Fibroblast of the aortic adventitia (primary cell): ENCODE measurements around the gene BAIAP3. TPM values are rescaled to one million over a fixed set of nuclear protein-coding genes. Genes with fewer than 3 reads are reported as not detected.

ENCODE experiments used
- DNase-seq: peaks from one replicate; pipeline ENCODE4 v3.0.0-alpha.2; 2010; ENCODE audit warnings: low read depth
- H3K4me3 ChIP-seq: 2 replicates; pipeline ENCODE4 v1.5.1; 2011; ENCODE audit warnings: low read depth, mild to moderate bottlenecking, control low read depth, low read length, moderate library complexity
- total RNA-seq: library from RNA; depleted of rRNA; stranded (reverse); fragments of >200 nt; gene quantifications from 2 replicates; pipeline ENCODE4 v1.2.3, GENCODE V29; 2012; ENCODE audit warnings: low replicate concordance
- TF ChIP-seq, protein P1 (sequence below): IDR thresholded peaks from 2 replicates; pipeline ENCODE4 v1.5.1; 2011; ENCODE audit warnings: mild to moderate bottlenecking, low read length, control low read depth, inconsistent platforms; ENCODE audit not compliant: insufficient read depth

Gene BAIAP3
- total RNA-seq, 1 donor = 0.09 TPM

DNA sequence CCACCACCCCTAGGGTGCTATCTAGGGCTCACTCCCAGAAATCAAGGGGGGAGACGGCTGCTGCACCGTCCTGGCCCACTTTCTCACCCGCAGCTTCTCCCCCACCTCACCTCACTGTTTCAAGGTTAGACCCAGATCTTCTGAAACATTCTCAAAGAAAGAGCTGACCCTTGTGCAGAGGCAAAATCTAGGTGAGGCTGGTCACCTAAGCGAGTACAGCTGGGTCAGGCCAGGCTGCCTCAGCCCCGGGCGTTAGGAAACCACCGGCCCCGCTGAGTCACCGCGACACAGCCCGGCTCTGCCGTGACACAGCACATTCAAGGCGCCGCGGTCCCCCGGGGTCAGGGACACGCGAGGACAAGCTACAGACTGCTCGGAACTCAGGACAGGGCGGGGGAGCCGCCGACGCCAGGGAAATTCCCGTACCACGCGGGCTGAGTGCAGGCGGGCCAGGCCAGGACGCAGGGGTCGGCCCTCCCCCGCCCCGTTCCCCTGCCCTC is 45.4 kb downstream of the BAIAP3 start:
- TF ChIP-seq, protein P1, sequence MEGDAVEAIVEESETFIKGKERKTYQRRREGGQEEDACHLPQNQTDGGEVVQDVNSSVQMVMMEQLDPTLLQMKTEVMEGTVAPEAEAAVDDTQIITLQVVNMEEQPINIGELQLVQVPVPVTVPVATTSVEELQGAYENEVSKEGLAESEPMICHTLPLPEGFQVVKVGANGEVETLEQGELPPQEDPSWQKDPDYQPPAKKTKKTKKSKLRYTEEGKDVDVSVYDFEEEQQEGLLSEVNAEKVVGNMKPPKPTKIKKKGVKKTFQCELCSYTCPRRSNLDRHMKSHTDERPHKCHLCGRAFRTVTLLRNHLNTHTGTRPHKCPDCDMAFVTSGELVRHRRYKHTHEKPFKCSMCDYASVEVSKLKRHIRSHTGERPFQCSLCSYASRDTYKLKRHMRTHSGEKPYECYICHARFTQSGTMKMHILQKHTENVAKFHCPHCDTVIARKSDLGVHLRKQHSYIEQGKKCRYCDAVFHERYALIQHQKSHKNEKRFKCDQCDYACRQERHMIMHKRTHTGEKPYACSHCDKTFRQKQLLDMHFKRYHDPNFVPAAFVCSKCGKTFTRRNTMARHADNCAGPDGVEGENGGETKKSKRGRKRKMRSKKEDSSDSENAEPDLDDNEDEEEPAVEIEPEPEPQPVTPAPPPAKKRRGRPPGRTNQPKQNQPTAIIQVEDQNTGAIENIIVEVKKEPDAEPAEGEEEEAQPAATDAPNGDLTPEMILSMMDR = no peak
- H3K4me3 ChIP-seq = peak overlapping the region; percentile 63
- DNase-seq = peak; percentile 55

DNA sequence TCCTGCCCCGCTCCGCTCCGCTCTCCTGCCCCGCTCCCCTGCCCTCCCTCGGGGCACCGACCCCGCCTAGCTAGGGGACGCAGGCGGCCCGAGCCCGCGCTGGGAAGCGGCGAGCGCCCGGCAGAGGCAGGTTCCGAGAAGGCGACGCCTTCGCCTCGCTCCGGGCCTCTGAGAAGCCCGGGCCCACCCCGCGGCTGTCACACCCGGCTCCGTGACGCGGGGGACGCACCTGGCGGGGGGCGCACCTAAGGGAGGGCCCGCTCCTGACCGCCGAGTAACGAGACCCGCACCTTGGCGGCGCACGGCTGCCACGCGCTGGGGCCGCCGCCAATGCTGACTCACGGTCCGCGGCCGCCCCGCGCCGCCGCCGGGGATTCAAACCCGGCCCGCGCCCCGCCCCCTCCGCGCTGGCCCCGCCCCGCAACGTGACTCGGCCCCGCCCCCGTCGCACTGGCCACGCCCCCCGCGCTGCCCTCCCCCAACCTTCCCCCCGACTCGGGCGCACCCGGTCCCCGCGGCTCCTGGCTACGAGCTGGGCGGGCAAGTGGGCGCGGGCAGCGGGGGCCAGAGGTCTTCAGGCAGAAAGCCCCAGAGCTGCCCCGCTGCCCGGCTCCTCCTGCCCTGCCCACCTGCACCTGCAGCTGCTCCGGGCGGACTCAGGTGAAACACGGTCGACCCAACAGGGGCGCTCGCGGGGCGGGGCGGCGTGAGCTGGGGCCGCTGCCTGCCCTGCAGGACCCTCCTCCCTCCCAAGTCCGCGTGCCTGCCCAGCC is 46.0 kb downstream of the BAIAP3 start:
- TF ChIP-seq, protein P1 = no peak
- DNase-seq = peak; percentile 31
- peak overlapping the region; percentile 63 for H3K4me3 ChIP-seq

DNA sequence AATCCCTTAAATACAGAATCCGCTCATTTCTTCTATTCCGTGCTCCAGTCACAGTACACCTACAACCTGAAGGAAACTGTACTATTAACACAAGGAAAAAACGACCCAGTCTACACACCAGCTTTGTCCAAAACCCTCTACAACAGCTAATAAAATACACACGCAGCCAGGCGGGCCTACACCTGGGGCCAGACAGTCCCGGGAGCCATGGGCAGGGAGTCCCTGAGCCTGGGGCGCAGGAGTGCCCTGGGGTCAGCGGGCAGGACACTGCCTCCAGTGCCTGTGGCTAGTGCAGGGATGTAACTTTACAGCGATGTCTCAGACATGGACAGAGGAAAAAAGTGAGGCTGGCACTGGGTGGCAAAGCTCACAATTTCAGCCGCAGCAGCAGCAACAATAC is 46.8 kb downstream of the BAIAP3 start:
- H3K4me3 ChIP-seq = no peak overlapping the region
- TF ChIP-seq, protein P1 = no peak
- DNase-seq = no peak

DNA sequence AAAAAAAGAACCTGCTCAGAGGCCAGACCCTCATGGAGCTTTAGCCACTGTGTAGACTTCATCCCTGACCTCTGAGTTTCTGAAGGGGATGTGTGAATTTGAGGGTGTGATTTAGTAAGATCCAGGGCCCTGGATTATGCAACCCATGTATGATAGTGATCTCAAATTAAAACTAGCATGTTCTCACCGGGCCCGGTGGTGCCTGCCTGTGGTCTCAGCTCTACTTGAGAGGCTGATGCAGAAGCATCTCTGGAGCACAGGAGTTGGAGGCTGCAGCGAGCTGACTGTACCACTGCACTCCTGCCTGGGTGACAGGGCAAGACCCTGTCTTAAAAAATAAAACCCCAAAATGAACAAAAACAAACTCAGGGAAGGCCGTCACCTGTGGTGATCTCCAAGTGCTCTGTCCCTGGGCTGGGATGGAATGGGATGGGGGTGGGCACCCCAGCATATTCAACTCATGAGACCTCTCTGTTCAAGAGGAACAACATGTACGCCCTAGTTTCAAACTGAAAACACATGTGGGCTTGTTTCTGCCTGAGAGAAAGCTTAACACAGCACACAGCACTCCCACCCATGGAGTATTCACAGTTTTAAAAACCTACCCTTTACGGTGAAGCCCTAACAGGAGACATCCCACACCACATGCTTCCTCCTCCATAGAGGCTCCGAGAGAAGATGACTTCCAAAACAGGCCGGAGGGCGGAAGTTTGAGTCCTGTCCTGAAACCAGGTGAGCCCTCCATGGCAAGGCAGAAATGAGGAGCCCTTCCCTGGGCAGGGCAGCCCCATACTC is 48.4 kb downstream of the BAIAP3 start:
- DNase-seq = no peak
- TF ChIP-seq, protein P1 = no peak
- H3K4me3 ChIP-seq = no peak overlapping the region

GRCh38 chr16:1383556-1383955 is 50.1 kb downstream of the BAIAP3 start:
- no peak overlapping the region for H3K4me3 ChIP-seq
- DNase-seq = no peak
- TF ChIP-seq, protein P1 = no peak

- no peak for DNase-seq
- no peak overlapping the region for H3K4me3 ChIP-seq
- TF ChIP-seq, protein P1 = no peak
Observed at GRCh38 chr16:1385232-1385631, 51.8 kb downstream of the BAIAP3 start.
